Keratinocyte (primary cell): Measurements from ENCODE around the gene ARID1B. TPM values are rescaled to one million over a fixed set of nuclear protein-coding genes. Genes with fewer than 3 reads are reported as not detected.

Experiments used
- DNase-seq: peaks from one replicate; pipeline ENCODE4 v3.0.0-alpha.2; 2011; ENCODE audit warnings: low read depth, missing footprints, low spot score
- FAIRE-seq: peaks from 2 replicates; lab custom pipeline; 2011; peaks lifted over from hg19 to GRCh38; lab: Jason Lieb, UNC
- H2AFZ ChIP-seq: 2 replicates; pipeline ENCODE4 v1.6.0; 2012; ENCODE audit warnings: low read length, control low read depth, inconsistent platforms; ENCODE audit not compliant: control insufficient read depth
- H3K27ac ChIP-seq: 2 replicates; pipeline ENCODE4 v1.5.1; 2011; ENCODE audit warnings: low read length; ENCODE audit not compliant: control insufficient read depth, insufficient read depth
- H3K27me3 ChIP-seq: 3 replicates; pipeline ENCODE4 v1.6.0; 2011; ENCODE audit warnings: low read length; ENCODE audit not compliant: control insufficient read depth, insufficient read depth; ENCODE audit errors: extremely low read depth
- H3K36me3 ChIP-seq, 2 experiments: 2 replicates in 1 of 2; 3 replicates in 1 of 2; pipeline ENCODE4 v1.5.1; 2011; ENCODE audit warnings: low read length in 2 of 2, mild to moderate bottlenecking in 1 of 2; ENCODE audit not compliant: control insufficient read depth in 2 of 2, insufficient read depth in 2 of 2; ENCODE audit errors: extremely low read depth in 1 of 2
- H3K4me1 ChIP-seq: 3 replicates; pipeline ENCODE4 v1.5.1; 2011; ENCODE audit warnings: low read length; ENCODE audit not compliant: control insufficient read depth, insufficient read depth; ENCODE audit errors: extremely low read depth
- H3K4me2 ChIP-seq: 3 replicates; pipeline ENCODE4 v1.6.0; 2011; ENCODE audit warnings: low read depth, low read length; ENCODE audit not compliant: control insufficient read depth, insufficient read depth; ENCODE audit errors: extremely low read depth
- H3K4me3 ChIP-seq, 3 experiments: fragments of 200-600 bp in 1 of 3; sonication (generic) in 1 of 3; 2 replicates in 2 of 3; 3 replicates in 1 of 3; pipeline ENCODE4 v1.5.1; 2011 to 2016; ENCODE audit warnings: low read length in 3 of 3, mild to moderate bottlenecking in 3 of 3, control low read depth in 2 of 3, inconsistent platforms in 1 of 3, low read depth in 1 of 3, mixed read lengths in 1 of 3, mixed run types in 1 of 3, moderate library complexity in 1 of 3; ENCODE audit not compliant: control insufficient read depth in 2 of 3, insufficient read depth in 2 of 3; ENCODE audit errors: extremely low read depth in 1 of 3
- H3K79me2 ChIP-seq: 2 replicates; pipeline ENCODE4 v1.6.0; 2012; ENCODE audit warnings: low read length; ENCODE audit not compliant: control insufficient read depth, insufficient read depth
- H3K9ac ChIP-seq: 3 replicates; pipeline ENCODE4 v1.6.0; 2011; ENCODE audit warnings: low read length; ENCODE audit not compliant: control insufficient read depth, insufficient read depth; ENCODE audit errors: extremely low read depth
- H3K9me1 ChIP-seq: 3 replicates; pipeline ENCODE4 v1.6.0; 2011; ENCODE audit warnings: low read length; ENCODE audit not compliant: control insufficient read depth, insufficient read depth; ENCODE audit errors: extremely low read depth
- H3K9me3 ChIP-seq: 2 replicates; pipeline ENCODE4 v1.5.1; 2012; ENCODE audit warnings: low read depth, low read length; ENCODE audit not compliant: control insufficient read depth
- H4K20me1 ChIP-seq: 3 replicates; pipeline ENCODE4 v1.6.0; 2011; ENCODE audit warnings: low read length; ENCODE audit not compliant: control insufficient read depth, insufficient read depth; ENCODE audit errors: extremely low read depth
- EZH2 ChIP-seq: IDR thresholded peaks from one replicate; pipeline ENCODE4 v1.6.1; 2012; ENCODE audit warnings: inconsistent platforms, mild to moderate bottlenecking, low read length, moderate library complexity
- dilution Hi-C: fragments of 300-500 bp; cut with MboI; formaldehyde crosslinking; loops from one replicate; pipeline ENCODE4 v1.7.0; 2020; ENCODE audit warnings: low sequenced_read_pairs; ENCODE audit not compliant: extremely low pct_ligation_motif_present
- polyA plus RNA-seq, 5 experiments: library from polyadenylated mRNA; depleted of rRNA in 3 of 5; stranded (reverse) in 3 of 5; stranded (forward) in 1 of 5; unstranded in 1 of 5; fragments of >200 nt; gene quantifications; 1 replicate in 1 of 5; 2 replicates in 3 of 5; 3 replicates in 1 of 5; pipeline versions ENCODE4 v1.2.1 to v1.2.3, GENCODE V29; 2011 to 2012; ENCODE audit warnings: missing spikeins in 2 of 5, low read depth in 1 of 5, low replicate concordance in 1 of 5
- TF ChIP-seq, protein P1 (sequence below), 3 experiments: IDR thresholded peaks in 1 of 3; conservative IDR thresholded peaks in 1 of 3; optimal IDR thresholded peaks in 1 of 3; 2 replicates in 2 of 3; 3 replicates in 1 of 3; pipeline versions ENCODE3 to v1.5.1; 2011; ENCODE audit warnings: low read length in 3 of 3, mild to moderate bottlenecking in 3 of 3, moderate library complexity in 2 of 3, control low read depth in 1 of 3, inconsistent platforms in 1 of 3; ENCODE audit not compliant: insufficient read depth in 2 of 3; ENCODE audit errors: extremely low read depth in 1 of 3

Gene ARID1B
- polyA plus RNA-seq, 1 donor (not counting 4 experiments of a cell fraction or from before 2014, with no cell fraction given), result 14.9 TPM

DNA sequence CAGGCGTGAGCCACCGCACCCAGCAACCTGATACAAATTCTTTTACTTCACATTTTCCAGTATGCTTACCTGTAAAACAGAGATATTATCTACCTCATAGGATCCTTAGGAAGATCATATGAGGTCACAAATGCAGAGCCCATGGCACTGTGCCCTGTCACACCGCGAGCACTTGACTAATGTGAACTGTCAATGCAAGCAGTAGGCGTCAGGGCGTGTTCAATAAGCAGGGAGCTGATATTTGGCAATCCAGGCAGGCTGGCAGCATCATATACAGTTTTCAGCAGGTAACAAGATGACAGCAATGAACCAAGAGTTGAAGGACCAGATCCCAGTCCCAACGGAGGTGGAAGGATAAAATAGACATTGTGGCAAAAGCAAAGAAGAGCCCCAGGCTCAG, 14.6 kb upstream of the ARID1B start:
- H3K9ac ChIP-seq, result no peak overlapping the region
- no peaks in the 10 kb centered on the region for H3K9me3 ChIP-seq
- FAIRE-seq (no peak), DNase-seq (no peak)
- no peaks in the 10 kb centered on the region for H3K27me3 ChIP-seq
- no peaks in the 10 kb centered on the region for H3K4me1 ChIP-seq
- no peak overlapping the region for H3K4me3 ChIP-seq
- no peaks in the 10 kb centered on the region for H3K36me3 ChIP-seq
- H2AFZ ChIP-seq, result no peak overlapping the region
- dilution Hi-C loops, result no loop called here
- H3K9me1 ChIP-seq, result no peaks in the 10 kb centered on the region
- H3K4me2 ChIP-seq, result no peak overlapping the region
- H3K79me2 ChIP-seq, result no peaks in the 10 kb centered on the region
- no peaks in the 10 kb centered on the region for H4K20me1 ChIP-seq
- H3K27ac ChIP-seq, result no peak overlapping the region
- no peak for TF ChIP-seq EZH2
- TF ChIP-seq, protein P1, sequence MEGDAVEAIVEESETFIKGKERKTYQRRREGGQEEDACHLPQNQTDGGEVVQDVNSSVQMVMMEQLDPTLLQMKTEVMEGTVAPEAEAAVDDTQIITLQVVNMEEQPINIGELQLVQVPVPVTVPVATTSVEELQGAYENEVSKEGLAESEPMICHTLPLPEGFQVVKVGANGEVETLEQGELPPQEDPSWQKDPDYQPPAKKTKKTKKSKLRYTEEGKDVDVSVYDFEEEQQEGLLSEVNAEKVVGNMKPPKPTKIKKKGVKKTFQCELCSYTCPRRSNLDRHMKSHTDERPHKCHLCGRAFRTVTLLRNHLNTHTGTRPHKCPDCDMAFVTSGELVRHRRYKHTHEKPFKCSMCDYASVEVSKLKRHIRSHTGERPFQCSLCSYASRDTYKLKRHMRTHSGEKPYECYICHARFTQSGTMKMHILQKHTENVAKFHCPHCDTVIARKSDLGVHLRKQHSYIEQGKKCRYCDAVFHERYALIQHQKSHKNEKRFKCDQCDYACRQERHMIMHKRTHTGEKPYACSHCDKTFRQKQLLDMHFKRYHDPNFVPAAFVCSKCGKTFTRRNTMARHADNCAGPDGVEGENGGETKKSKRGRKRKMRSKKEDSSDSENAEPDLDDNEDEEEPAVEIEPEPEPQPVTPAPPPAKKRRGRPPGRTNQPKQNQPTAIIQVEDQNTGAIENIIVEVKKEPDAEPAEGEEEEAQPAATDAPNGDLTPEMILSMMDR (optimal IDR thresholded peaks at IDR 0.05 in 1 of 3, IDR thresholded peaks at IDR 0.05 in 1 of 3, conservative IDR thresholded peaks at IDR 0.05 in 1 of 3; ENCODE audit: extremely low read depth in 1 of 3, insufficient read depth in 2 of 3, low read length in 3 of 3), result no peak

DNA sequence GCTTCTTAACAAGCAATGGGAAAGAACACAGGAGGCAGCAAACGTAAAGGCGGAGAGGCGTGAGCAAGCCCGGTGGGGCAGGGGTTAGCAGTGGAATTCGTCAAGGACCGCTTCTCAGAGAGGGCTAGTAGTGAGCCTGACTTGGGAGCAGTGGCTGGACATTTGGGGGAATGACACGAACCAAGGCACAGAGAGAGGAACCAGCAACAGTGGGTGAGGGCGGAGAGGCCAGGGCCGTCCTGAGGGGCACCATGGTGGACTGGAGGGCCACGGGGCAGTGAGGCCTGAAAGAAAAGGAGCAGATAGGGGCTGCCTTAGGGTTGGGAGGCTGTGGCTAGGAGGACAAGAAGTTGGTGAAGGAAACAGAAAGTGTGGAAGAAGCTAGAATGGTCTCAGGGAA, 12.1 kb upstream of the ARID1B start:
- FAIRE-seq, result no peak
- dilution Hi-C loops, result no loop called here
- no peaks in the 10 kb centered on the region for H3K27me3 ChIP-seq
- H3K4me2 ChIP-seq, result no peak overlapping the region
- H3K79me2 ChIP-seq, result no peaks in the 10 kb centered on the region
- H3K9ac ChIP-seq, result no peak overlapping the region
- no peaks in the 10 kb centered on the region for H3K9me3 ChIP-seq
- H3K27ac ChIP-seq, result no peak overlapping the region
- no peak for DNase-seq
- H3K9me1 ChIP-seq, result no peaks in the 10 kb centered on the region
- TF ChIP-seq, protein P1 (optimal IDR thresholded peaks at IDR 0.05 in 1 of 3, IDR thresholded peaks at IDR 0.05 in 1 of 3, conservative IDR thresholded peaks at IDR 0.05 in 1 of 3; ENCODE audit: extremely low read depth in 1 of 3, insufficient read depth in 2 of 3, low read length in 3 of 3), result no peak
- TF ChIP-seq EZH2, result no peak
- no peaks in the 10 kb centered on the region for H4K20me1 ChIP-seq
- no peaks in the 10 kb centered on the region for H3K4me1 ChIP-seq
- H3K36me3 ChIP-seq, result no peaks in the 10 kb centered on the region
- no peak overlapping the region for H2AFZ ChIP-seq
- H3K4me3 ChIP-seq, result no peak overlapping the region
